Body of pancreas (tissue), 4 donors: Measurements from ENCODE around the gene PFKM.

Source experiments
- POLR2A ChIP-seq, 3 donors: fragments of 450-650 bp; IDR thresholded peaks; one replicate each; pipeline ENCODE4 v1.6.1; 2016; ENCODE audit warnings: antibody characterized with exemption in 3 of 3, mild to moderate bottlenecking in 2 of 3
- TF ChIP-seq, protein P1 (sequence below), 7 experiments: fragments of 450-650 bp in 4 of 7; fragments of 200-600 bp in 3 of 7; sonication (generic) in 3 of 7; IDR thresholded peaks; one replicate each; pipeline ENCODE4 v1.5.1; 2016 to 2019; ENCODE audit warnings: antibody characterized with exemption in 7 of 7

DNA sequence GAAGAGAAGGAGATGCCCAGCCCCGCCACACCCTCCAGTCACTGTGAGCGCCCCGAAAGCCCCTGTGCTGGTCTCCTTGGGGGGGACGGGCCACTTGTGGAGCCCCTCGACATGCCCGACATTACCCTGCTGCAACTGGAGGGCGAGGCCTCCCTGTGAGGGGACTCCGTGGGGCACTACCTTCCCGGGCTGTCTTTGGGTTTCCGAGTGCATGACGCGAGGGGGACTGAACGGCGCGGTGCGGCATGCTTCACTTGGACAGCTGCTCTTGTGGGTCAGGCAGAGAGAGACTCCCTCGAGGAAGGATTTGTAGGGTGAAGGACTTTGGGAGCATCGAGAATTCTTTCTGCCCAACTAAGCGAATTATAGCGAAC is 65.4 kb downstream of the PFKM start:
- no peak for TF ChIP-seq POLR2A (IDR thresholded peaks at IDR 0.05)
- TF ChIP-seq, protein P1, sequence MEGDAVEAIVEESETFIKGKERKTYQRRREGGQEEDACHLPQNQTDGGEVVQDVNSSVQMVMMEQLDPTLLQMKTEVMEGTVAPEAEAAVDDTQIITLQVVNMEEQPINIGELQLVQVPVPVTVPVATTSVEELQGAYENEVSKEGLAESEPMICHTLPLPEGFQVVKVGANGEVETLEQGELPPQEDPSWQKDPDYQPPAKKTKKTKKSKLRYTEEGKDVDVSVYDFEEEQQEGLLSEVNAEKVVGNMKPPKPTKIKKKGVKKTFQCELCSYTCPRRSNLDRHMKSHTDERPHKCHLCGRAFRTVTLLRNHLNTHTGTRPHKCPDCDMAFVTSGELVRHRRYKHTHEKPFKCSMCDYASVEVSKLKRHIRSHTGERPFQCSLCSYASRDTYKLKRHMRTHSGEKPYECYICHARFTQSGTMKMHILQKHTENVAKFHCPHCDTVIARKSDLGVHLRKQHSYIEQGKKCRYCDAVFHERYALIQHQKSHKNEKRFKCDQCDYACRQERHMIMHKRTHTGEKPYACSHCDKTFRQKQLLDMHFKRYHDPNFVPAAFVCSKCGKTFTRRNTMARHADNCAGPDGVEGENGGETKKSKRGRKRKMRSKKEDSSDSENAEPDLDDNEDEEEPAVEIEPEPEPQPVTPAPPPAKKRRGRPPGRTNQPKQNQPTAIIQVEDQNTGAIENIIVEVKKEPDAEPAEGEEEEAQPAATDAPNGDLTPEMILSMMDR (IDR thresholded peaks at IDR 0.05): no peak
